ENCODE data around the gene PMFBP1.

PMFBP1 gene

GRCh38 chr16:72179204-72179970 is 7.4 kb upstream of the PMFBP1 start:
- no peak overlapping the region for H3K9ac ChIP-seq (ENCODE audit: low read length)
- H3K4me1 ChIP-seq (ENCODE audit: control insufficient read depth, insufficient read depth, low read length): no peaks in the 10 kb centered on the region
- H3K4me3 ChIP-seq (ENCODE audit: low read length): no peak overlapping the region
- H3K9me3 ChIP-seq (ENCODE audit: control insufficient read depth, low read length): no peaks in the 10 kb centered on the region
- no peaks in the 10 kb centered on the region for H3K27me3 ChIP-seq (ENCODE audit: control insufficient read depth, insufficient read depth, low read length)
- H3K36me3 ChIP-seq (ENCODE audit: control insufficient read depth, insufficient read depth, low read length): no peaks in the 10 kb centered on the region

GRCh38 chr16:72174726-72175125 is 2.8 kb upstream of the PMFBP1 start:
- no peaks in the 10 kb centered on the region for H3K27me3 ChIP-seq (ENCODE audit: control insufficient read depth, insufficient read depth, low read length)
- no peak overlapping the region for H3K4me3 ChIP-seq (ENCODE audit: low read length)
- no peaks in the 10 kb centered on the region for H3K9me3 ChIP-seq (ENCODE audit: control insufficient read depth, low read length)
- no peak overlapping the region for H3K9ac ChIP-seq (ENCODE audit: low read length)
- H3K36me3 ChIP-seq (ENCODE audit: control insufficient read depth, insufficient read depth, low read length): no peaks in the 10 kb centered on the region
- H3K4me1 ChIP-seq (ENCODE audit: control insufficient read depth, insufficient read depth, low read length): no peaks in the 10 kb centered on the region

- H3K9ac ChIP-seq (ENCODE audit: low read length): no peak overlapping the region
- no peaks in the 10 kb centered on the region for H3K36me3 ChIP-seq (ENCODE audit: control insufficient read depth, insufficient read depth, low read length)
- H3K4me1 ChIP-seq (ENCODE audit: control insufficient read depth, insufficient read depth, low read length): no peaks in the 10 kb centered on the region
- H3K27me3 ChIP-seq (ENCODE audit: control insufficient read depth, insufficient read depth, low read length): no peaks in the 10 kb centered on the region
- H3K9me3 ChIP-seq (ENCODE audit: control insufficient read depth, low read length): no peaks in the 10 kb centered on the region
- H3K4me3 ChIP-seq (ENCODE audit: low read length): no peak overlapping the region
Measured at GRCh38 chr16:72173997-72174396, 2.0 kb upstream of the PMFBP1 start.

- no peak overlapping the region for H3K9ac ChIP-seq (ENCODE audit: low read length)
- no peaks in the 10 kb centered on the region for H3K4me1 ChIP-seq (ENCODE audit: control insufficient read depth, insufficient read depth, low read length)
- H3K9me3 ChIP-seq (ENCODE audit: control insufficient read depth, low read length): no peaks in the 10 kb centered on the region
- H3K36me3 ChIP-seq (ENCODE audit: control insufficient read depth, insufficient read depth, low read length): no peaks in the 10 kb centered on the region
- H3K27me3 ChIP-seq (ENCODE audit: control insufficient read depth, insufficient read depth, low read length): no peaks in the 10 kb centered on the region
- H3K4me3 ChIP-seq (ENCODE audit: low read length): no peak overlapping the region
Measured at GRCh38 chr16:72171236-72171635, 719 bp downstream of the PMFBP1 start.

- H3K9ac ChIP-seq (ENCODE audit: low read length): no peak overlapping the region
- no peak overlapping the region for H3K4me3 ChIP-seq (ENCODE audit: low read length)
- H3K9me3 ChIP-seq (ENCODE audit: control insufficient read depth, low read length): no peaks in the 10 kb centered on the region
- H3K36me3 ChIP-seq (ENCODE audit: control insufficient read depth, insufficient read depth, low read length): no peaks in the 10 kb centered on the region
- no peaks in the 10 kb centered on the region for H3K4me1 ChIP-seq (ENCODE audit: control insufficient read depth, insufficient read depth, low read length)
- H3K27me3 ChIP-seq (ENCODE audit: control insufficient read depth, insufficient read depth, low read length): no peaks in the 10 kb centered on the region
Measured at GRCh38 chr16:72169708-72170107, 2.2 kb downstream of the PMFBP1 start.

GRCh38 chr16:72168365-72168764 is 3.6 kb downstream of the PMFBP1 start:
- no peak overlapping the region for H3K4me3 ChIP-seq (ENCODE audit: low read length)
- H3K36me3 ChIP-seq (ENCODE audit: control insufficient read depth, insufficient read depth, low read length): no peaks in the 10 kb centered on the region
- no peak overlapping the region for H3K9ac ChIP-seq (ENCODE audit: low read length)
- no peaks in the 10 kb centered on the region for H3K9me3 ChIP-seq (ENCODE audit: control insufficient read depth, low read length)
- H3K27me3 ChIP-seq (ENCODE audit: control insufficient read depth, insufficient read depth, low read length): no peaks in the 10 kb centered on the region
- H3K4me1 ChIP-seq (ENCODE audit: control insufficient read depth, insufficient read depth, low read length): no peaks in the 10 kb centered on the region

GRCh38 chr16:72166954-72167561 is 4.9 kb downstream of the PMFBP1 start:
- no peaks in the 10 kb centered on the region for H3K27me3 ChIP-seq (ENCODE audit: control insufficient read depth, insufficient read depth, low read length)
- H3K4me3 ChIP-seq (ENCODE audit: low read length): no peak overlapping the region
- H3K36me3 ChIP-seq (ENCODE audit: control insufficient read depth, insufficient read depth, low read length): no peaks in the 10 kb centered on the region
- no peaks in the 10 kb centered on the region for H3K9me3 ChIP-seq (ENCODE audit: control insufficient read depth, low read length)
- no peak overlapping the region for H3K9ac ChIP-seq (ENCODE audit: low read length)
- H3K4me1 ChIP-seq (ENCODE audit: control insufficient read depth, insufficient read depth, low read length): no peaks in the 10 kb centered on the region

GRCh38 chr16:72166151-72166550 is 5.8 kb downstream of the PMFBP1 start:
- no peak overlapping the region for H3K9ac ChIP-seq (ENCODE audit: low read length)
- no peaks in the 10 kb centered on the region for H3K27me3 ChIP-seq (ENCODE audit: control insufficient read depth, insufficient read depth, low read length)
- H3K4me3 ChIP-seq (ENCODE audit: low read length): no peak overlapping the region
- no peaks in the 10 kb centered on the region for H3K4me1 ChIP-seq (ENCODE audit: control insufficient read depth, insufficient read depth, low read length)
- no peaks in the 10 kb centered on the region for H3K36me3 ChIP-seq (ENCODE audit: control insufficient read depth, insufficient read depth, low read length)
- no peaks in the 10 kb centered on the region for H3K9me3 ChIP-seq (ENCODE audit: control insufficient read depth, low read length)

GRCh38 chr16:72164691-72165090 is 7.3 kb downstream of the PMFBP1 start:
- Histone ChIP-seq H3K27me3 (ENCODE audit: control insufficient read depth, insufficient read depth, low read length) (no peaks in the 10 kb centered on the region), H3K9ac (ENCODE audit: low read length) (no peak overlapping the region), H3K9me3 (ENCODE audit: control insufficient read depth, low read length) (no peaks in the 10 kb centered on the region), H3K4me3 (ENCODE audit: low read length) (no peak overlapping the region), H3K36me3 (ENCODE audit: control insufficient read depth, insufficient read depth, low read length) (no peaks in the 10 kb centered on the region), H3K4me1 (ENCODE audit: control insufficient read depth, insufficient read depth, low read length) (no peaks in the 10 kb centered on the region)

GRCh38 chr16:72162105-72162692 is 9.8 kb downstream of the PMFBP1 start:
- Histone ChIP-seq H3K36me3 (ENCODE audit: control insufficient read depth, insufficient read depth, low read length) (no peaks in the 10 kb centered on the region), H3K4me1 (ENCODE audit: control insufficient read depth, insufficient read depth, low read length) (no peaks in the 10 kb centered on the region), H3K4me3 (ENCODE audit: low read length) (no peak overlapping the region), H3K27me3 (ENCODE audit: control insufficient read depth, insufficient read depth, low read length) (no peaks in the 10 kb centered on the region), H3K9ac (ENCODE audit: low read length) (no peak overlapping the region), H3K9me3 (ENCODE audit: control insufficient read depth, low read length) (no peaks in the 10 kb centered on the region)

- Histone ChIP-seq H3K36me3 (ENCODE audit: control insufficient read depth, insufficient read depth, low read length) (no peaks in the 10 kb centered on the region), H3K4me3 (ENCODE audit: low read length) (no peak overlapping the region), H3K27me3 (ENCODE audit: control insufficient read depth, insufficient read depth, low read length) (no peaks in the 10 kb centered on the region)
Measured at GRCh38 chr16:72159801-72160200, 12.2 kb downstream of the PMFBP1 start.

GRCh38 chr16:72159386-72159785 is 12.6 kb downstream of the PMFBP1 start:
- no peaks in the 10 kb centered on the region for H3K36me3 ChIP-seq (ENCODE audit: control insufficient read depth, insufficient read depth, low read length)
- H3K27me3 ChIP-seq (ENCODE audit: control insufficient read depth, insufficient read depth, low read length): no peaks in the 10 kb centered on the region
- H3K9ac ChIP-seq (ENCODE audit: low read length): no peak overlapping the region
- H3K4me1 ChIP-seq (ENCODE audit: control insufficient read depth, insufficient read depth, low read length): no peaks in the 10 kb centered on the region
- H3K4me3 ChIP-seq (ENCODE audit: low read length): no peak overlapping the region
- H3K9me3 ChIP-seq (ENCODE audit: control insufficient read depth, low read length): no peaks in the 10 kb centered on the region

More at GRCh38 chr16:72159801-72160200, 12.2 kb downstream of the PMFBP1 start:
- Histone ChIP-seq H3K9me3 (ENCODE audit: control insufficient read depth, low read length) (no peaks in the 10 kb centered on the region), H3K9ac (ENCODE audit: low read length) (no peak overlapping the region), H3K4me1 (ENCODE audit: control insufficient read depth, insufficient read depth, low read length) (no peaks in the 10 kb centered on the region)

Measured in mucosa of stomach (tissue), 1 donor.